A549 (cell line): ENCODE measurements around the gene S100A7. TPM values are rescaled to one million over a fixed set of nuclear protein-coding genes. Genes with fewer than 3 reads are reported as not detected.

Source experiments
- ATAC-seq, 2 experiments: fragments of 200-7000 bp in 1 of 2; fragments of >200 bp in 1 of 2; cut with Nextera tagmentation in 1 of 2; cut with Tn5 transposase in 1 of 2; 3 replicates each; pipeline versions ENCODE4 v1.8.0 to v1.9.1; 2018 to 2020; ENCODE audit warnings: mild to moderate bottlenecking in 1 of 2, moderate library complexity in 1 of 2
- CTCF ChIA-PET: fragments of 300-600 bp; sonication (Branson Sonifier 250); formaldehyde crosslinking; extraction: SDS; loops from one replicate; lab custom pipeline; 2021; ENCODE audit warnings: antibody characterized with exemption, inconsistent platforms; lab: Yijun Ruan, JAX
- POLR2A ChIA-PET: fragments of 350-600 bp; formaldehyde crosslinking; extraction: SDS; loops from one replicate; lab custom pipeline; 2021; ENCODE audit warnings: antibody characterized with exemption, inconsistent platforms; lab: Yijun Ruan, JAX
- DNase-seq, 2 experiments: peaks; one replicate each; pipeline versions ENCODE4 v3.0.0 to v3.0.0-alpha.2; 2011 to 2016; ENCODE audit warnings: low read depth in 1 of 2, low spot score in 1 of 2
- FAIRE-seq: peaks from 2 replicates; lab custom pipeline; 2011; peaks lifted over from hg19 to GRCh38; lab: Jason Lieb, UNC
- H3K27ac ChIP-seq, 2 experiments: fragments of >200 bp; sonication (Bioruptor Twin); formaldehyde crosslinking; 3 replicates each; pipeline ENCODE4 v1.5.1; 2016 to 2017
- H3K4me1 ChIP-seq: fragments of >200 bp; sonication (Bioruptor Twin); formaldehyde crosslinking; 3 replicates; pipeline ENCODE4 v1.6.1; 2016
- H3K4me2 ChIP-seq: fragments of >200 bp; sonication (Bioruptor Twin); formaldehyde crosslinking; 3 replicates; pipeline ENCODE4 v1.6.1; 2016
- H3K4me3 ChIP-seq: fragments of >200 bp; sonication (Bioruptor Twin); formaldehyde crosslinking; 3 replicates; pipeline ENCODE4 v1.5.1; 2016
- H3K9me3 ChIP-seq: fragments of >200 bp; sonication (Bioruptor Twin); formaldehyde crosslinking; 3 replicates; pipeline ENCODE4 v1.6.1; 2016
- CHD2 ChIP-seq: fragments of 150-350 bp; IDR thresholded peaks from 2 replicates; pipeline ENCODE4 v1.6.1; 2014; ENCODE audit warnings: low read length; ENCODE audit not compliant: partially characterized antibody
- EHF ChIP-seq: fragments of 250-450 bp; sonication (Bioruptor Pico); IDR thresholded peaks from 2 replicates; pipeline ENCODE4 v1.5.0; 2020; ENCODE audit warnings: mild to moderate bottlenecking
- EP300 ChIP-seq, 2 experiments: fragments of >200 bp; sonication (Bioruptor Twin); formaldehyde crosslinking; IDR thresholded peaks; 2 replicates in 1 of 2; 3 replicates in 1 of 2; pipeline ENCODE4 v1.6.1; 2016 to 2017
- ESRRA ChIP-seq: fragments of 150-350 bp; IDR thresholded peaks from 2 replicates; pipeline ENCODE4 v1.6.1; 2014; ENCODE audit warnings: mild to moderate bottlenecking, low read length, borderline replicate concordance
- FOXS1 ChIP-seq: fragments of 250-450 bp; sonication (Bioruptor Pico); IDR thresholded peaks from 2 replicates; pipeline ENCODE4 v1.5.0; 2020; ENCODE audit warnings: mild to moderate bottlenecking, moderate library complexity
- HDAC2 ChIP-seq: fragments of 200-600 bp; sonication (generic); IDR thresholded peaks from 2 replicates; pipeline ENCODE4 v1.6.1; 2016
- NR3C1 ChIP-seq: fragments of >200 bp; sonication (Bioruptor Twin); formaldehyde crosslinking; IDR thresholded peaks from 3 replicates; pipeline ENCODE4 v1.6.1; 2017
- PHF8 ChIP-seq: fragments of 200-600 bp; sonication (generic); IDR thresholded peaks from 2 replicates; pipeline ENCODE4 v1.6.1; 2016; ENCODE audit warnings: low read depth, mild to moderate bottlenecking, antibody characterized with exemption, moderate library complexity, borderline replicate concordance
- POLR2AphosphoS2 ChIP-seq: conservative IDR thresholded peaks from 2 replicates; pipeline ENCODE4 v1.6.1; 2012; ENCODE audit warnings: low read length, improper control_type of control experiment, inconsistent platforms
- RCOR1 ChIP-seq: fragments of 150-350 bp; IDR thresholded peaks from 2 replicates; pipeline ENCODE4 v1.6.1; 2014; ENCODE audit warnings: antibody characterized with exemption, low read length, low read depth
- RNF2 ChIP-seq: fragments of 200-600 bp; sonication (generic); IDR thresholded peaks from 2 replicates; pipeline ENCODE4 v1.6.1; 2016; ENCODE audit warnings: low read depth, mild to moderate bottlenecking, antibody characterized with exemption, moderate library complexity, borderline replicate concordance
- SREBF2 ChIP-seq: fragments of 450-650 bp; IDR thresholded peaks from 2 replicates; pipeline ENCODE4 v1.6.1; 2014; ENCODE audit warnings: mild to moderate bottlenecking, moderate library complexity
- ZFP36 ChIP-seq: fragments of 450-650 bp; IDR thresholded peaks from 2 replicates; pipeline ENCODE4 v1.6.1; 2014; ENCODE audit warnings: borderline replicate concordance; ENCODE audit not compliant: partially characterized antibody
- WGBS: methylation state at CpG from one replicate; pipeline ENCODE4 v1.1.6; 2017; ENCODE audit errors: missing lambda C conversion rate; 5-methylcytosine and 5-hydroxymethylcytosine counted together
- polyA plus RNA-seq, 4 experiments: library from polyadenylated mRNA; depleted of rRNA in 3 of 4; stranded (reverse); fragments of >200 nt; fragmentation: RNase III in 1 of 4; extraction: RNeasy Plus Mini Kit Qiagen cat#74134 plus additional on column Dnase treatment in 1 of 4; gene quantifications; 2 replicates in 3 of 4; 3 replicates in 1 of 4; pipeline ENCODE4 v1.2.3, GENCODE V29; 2011 to 2017
- TF ChIP-seq, protein P1 (sequence below): fragments of >200 bp; sonication (Bioruptor Twin); formaldehyde crosslinking; IDR thresholded peaks from 3 replicates; pipeline ENCODE4 v1.5.1; 2016
- TF ChIP-seq, protein P2 (sequence below): fragments of 250-450 bp; sonication (Bioruptor Pico); IDR thresholded peaks from 2 replicates; pipeline ENCODE4 v1.5.0; 2020; ENCODE audit warnings: low read depth, mild to moderate bottlenecking, moderate library complexity
- TF ChIP-seq, protein P3 (sequence below): fragments of >200 bp; sonication (Bioruptor Twin); formaldehyde crosslinking; IDR thresholded peaks from 3 replicates; pipeline ENCODE4 v1.6.1; 2016
- TF ChIP-seq, protein P4 (sequence below): fragments of 450-650 bp; IDR thresholded peaks from 2 replicates; pipeline ENCODE4 v1.6.1; 2014; ENCODE audit warnings: antibody characterized with exemption
- TF ChIP-seq, protein P5 (sequence below): IDR thresholded peaks from 2 replicates; pipeline ENCODE4 v1.6.1; 2012

Gene S100A7
- polyA plus RNA-seq, 2 of the 4 experiments (the other 2 are of a cell fraction) = not detected

DNA sequence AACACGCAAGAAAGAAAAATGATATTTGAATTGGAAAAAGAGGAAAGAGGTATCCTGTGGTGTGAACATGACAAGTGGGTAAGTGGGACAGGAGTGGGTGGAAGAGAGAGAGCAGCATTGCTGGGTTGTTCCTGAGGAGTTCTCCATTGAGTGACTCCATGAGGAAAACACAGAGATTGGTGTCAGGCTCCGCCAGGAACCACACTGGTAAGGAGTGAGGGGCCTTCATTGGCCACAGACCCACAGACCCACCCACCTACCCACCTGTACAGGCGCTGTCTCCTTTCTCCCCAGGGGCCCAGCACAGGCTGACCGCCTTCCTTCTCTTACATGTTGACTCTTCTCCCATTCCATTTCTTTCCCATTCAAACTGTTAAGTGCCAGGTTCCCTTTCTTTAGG, 23.2 kb downstream of the S100A7 start (continued):
- TF ChIP-seq, protein P1, sequence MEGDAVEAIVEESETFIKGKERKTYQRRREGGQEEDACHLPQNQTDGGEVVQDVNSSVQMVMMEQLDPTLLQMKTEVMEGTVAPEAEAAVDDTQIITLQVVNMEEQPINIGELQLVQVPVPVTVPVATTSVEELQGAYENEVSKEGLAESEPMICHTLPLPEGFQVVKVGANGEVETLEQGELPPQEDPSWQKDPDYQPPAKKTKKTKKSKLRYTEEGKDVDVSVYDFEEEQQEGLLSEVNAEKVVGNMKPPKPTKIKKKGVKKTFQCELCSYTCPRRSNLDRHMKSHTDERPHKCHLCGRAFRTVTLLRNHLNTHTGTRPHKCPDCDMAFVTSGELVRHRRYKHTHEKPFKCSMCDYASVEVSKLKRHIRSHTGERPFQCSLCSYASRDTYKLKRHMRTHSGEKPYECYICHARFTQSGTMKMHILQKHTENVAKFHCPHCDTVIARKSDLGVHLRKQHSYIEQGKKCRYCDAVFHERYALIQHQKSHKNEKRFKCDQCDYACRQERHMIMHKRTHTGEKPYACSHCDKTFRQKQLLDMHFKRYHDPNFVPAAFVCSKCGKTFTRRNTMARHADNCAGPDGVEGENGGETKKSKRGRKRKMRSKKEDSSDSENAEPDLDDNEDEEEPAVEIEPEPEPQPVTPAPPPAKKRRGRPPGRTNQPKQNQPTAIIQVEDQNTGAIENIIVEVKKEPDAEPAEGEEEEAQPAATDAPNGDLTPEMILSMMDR = no peak
- TF ChIP-seq ZFP36 (no peak), NR3C1 (no peak)

DNA sequence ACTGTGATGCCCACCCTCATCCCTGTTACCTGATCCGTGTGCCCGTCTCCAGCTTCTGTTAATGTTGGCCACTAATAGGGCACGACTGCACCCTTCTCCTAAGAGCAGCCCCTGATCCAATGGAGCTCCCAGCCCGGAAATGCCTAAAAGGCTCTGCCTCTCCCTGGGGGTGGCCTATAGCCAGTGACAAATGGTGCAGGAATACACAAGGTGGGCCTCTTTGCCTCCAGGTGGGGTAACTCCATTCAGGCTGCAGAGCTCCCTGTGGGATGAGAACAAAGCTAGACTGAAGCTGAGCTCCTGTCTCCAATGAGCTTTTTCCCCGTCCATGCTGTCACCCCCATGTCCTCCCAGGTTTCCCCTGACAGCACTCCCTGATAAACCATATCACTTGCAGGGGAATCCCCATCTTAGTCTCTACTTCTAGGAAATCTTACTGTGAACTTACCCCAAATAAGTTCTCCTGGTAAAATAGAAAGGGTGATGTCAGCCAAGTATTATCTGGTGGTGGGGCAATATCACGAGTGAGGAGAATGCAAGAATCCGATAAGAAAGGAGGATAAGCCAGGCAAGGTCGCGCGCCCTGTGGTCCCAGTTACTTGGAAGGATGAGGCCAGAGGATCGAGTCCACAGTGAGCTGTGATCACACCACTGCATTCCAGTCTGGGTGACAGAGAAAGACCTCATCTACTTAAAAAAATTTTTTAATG, 25.6 kb downstream of the S100A7 start:
- no peak for FAIRE-seq
- DNase-seq = no peak
- CTCF ChIA-PET = interaction anchor here (0.5 to 1.5 kb wide), 5 partner anchors 28 to 82 kb away, joined by 3 to 8 read pairs (median 5); no protein-coding TSS in a partner anchor
- H3K4me3 ChIP-seq = no peak overlapping the region
- no peak overlapping the region for H3K27ac ChIP-seq
- no peaks in the 10 kb centered on the region for H3K4me1 ChIP-seq
- WGBS = 24% methylated on average over 11 of the region's 11 CpGs
- no peak overlapping the region for H3K4me2 ChIP-seq
- TF ChIP-seq ZFP36 = no peak
- no peak for TF ChIP-seq RCOR1
- ATAC-seq = no peak
- POLR2A ChIA-PET = no interaction called here
- no peaks in the 10 kb centered on the region for H3K9me3 ChIP-seq

DNA sequence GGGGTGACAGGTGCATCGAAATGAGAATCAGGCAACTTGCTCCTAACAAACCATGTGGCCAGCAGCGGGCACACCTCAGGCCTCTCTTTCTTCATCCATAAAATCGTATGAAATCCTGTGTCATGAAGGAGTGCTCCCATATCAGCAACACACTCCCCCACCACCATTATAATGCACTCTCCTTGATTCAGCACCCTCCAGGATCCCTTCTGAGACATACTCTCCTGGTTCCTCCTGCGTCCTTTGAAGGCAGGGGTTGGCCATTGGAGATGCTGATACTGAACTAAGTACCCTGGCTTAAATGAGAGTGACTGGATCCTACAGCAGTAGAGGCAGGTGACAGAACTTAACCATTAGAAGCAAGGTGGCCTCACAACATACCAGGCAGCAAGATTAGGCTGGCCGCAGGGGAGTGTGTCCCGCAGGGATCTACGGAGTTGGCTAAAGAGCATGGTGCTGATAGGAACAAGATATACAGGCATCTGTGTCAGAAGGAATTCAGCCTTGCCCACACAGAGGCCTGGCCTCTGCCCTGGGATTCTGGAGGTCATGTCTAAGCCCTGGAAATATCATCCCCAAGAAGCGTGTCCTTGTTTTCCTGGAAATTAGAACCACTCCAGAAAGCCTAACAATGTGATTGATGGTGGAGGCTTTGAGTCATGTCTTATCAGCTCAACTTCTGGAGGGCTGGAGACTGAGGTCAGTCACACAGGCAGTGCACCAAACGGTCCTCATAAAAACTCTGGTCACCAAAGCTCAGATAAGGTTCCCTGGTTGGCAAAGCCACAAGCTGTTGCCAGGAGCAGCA, 27.4 kb downstream of the S100A7 start:
- no peak overlapping the region for H3K4me2 ChIP-seq
- no peak overlapping the region for H3K4me3 ChIP-seq
- no peaks in the 10 kb centered on the region for H3K4me1 ChIP-seq
- TF ChIP-seq, protein P2, sequence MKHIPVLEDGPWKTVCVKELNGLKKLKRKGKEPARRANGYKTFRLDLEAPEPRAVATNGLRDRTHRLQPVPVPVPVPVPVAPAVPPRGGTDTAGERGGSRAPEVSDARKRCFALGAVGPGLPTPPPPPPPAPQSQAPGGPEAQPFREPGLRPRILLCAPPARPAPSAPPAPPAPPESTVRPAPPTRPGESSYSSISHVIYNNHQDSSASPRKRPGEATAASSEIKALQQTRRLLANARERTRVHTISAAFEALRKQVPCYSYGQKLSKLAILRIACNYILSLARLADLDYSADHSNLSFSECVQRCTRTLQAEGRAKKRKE = no peak
- TF ChIP-seq PHF8 (no peak), ESRRA (no peak), CHD2 (no peak), EHF (CRISPR knock-in tag) (no peak), POLR2AphosphoS2 (no peak), SREBF2 (no peak), FOXS1 (CRISPR knock-in tag) (no peak)
- TF ChIP-seq, protein P3, sequence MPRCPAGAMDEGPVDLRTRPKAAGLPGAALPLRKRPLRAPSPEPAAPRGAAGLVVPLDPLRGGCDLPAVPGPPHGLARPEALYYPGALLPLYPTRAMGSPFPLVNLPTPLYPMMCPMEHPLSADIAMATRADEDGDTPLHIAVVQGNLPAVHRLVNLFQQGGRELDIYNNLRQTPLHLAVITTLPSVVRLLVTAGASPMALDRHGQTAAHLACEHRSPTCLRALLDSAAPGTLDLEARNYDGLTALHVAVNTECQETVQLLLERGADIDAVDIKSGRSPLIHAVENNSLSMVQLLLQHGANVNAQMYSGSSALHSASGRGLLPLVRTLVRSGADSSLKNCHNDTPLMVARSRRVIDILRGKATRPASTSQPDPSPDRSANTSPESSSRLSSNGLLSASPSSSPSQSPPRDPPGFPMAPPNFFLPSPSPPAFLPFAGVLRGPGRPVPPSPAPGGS = no peak
- TF ChIP-seq, all 56 proteins: peak for 0
- no peak overlapping the region for H3K27ac ChIP-seq
- ATAC-seq (no peak), FAIRE-seq (no peak), DNase-seq (no peak)
- ChIA-PET POLR2A (no interaction called here), CTCF (no interaction called here)
- 32% methylated on average over 8 of the region's 9 CpGs for WGBS
- H3K9me3 ChIP-seq = no peaks in the 10 kb centered on the region

DNA sequence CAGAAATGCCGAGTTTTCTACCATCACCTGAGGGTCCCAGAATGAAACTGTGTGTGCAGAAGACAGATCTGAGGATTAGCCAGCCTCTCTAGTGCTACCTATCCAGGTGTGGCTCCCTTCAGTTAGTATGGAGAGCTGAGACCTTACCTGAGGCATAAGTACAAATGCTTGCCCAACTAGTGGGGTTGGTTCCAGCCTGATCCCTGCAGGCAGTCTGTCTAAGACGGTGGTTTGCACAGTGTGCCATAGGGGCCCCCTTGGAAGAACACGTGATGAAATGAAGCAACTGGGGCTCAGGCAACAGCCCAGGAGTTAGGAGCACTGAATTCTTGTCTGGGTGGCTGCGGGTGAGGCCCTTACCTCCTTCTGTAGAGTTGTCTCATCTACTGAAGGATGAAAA, 28.5 kb downstream of the S100A7 start:
- no peaks in the 10 kb centered on the region for H3K9me3 ChIP-seq
- H3K4me1 ChIP-seq = no peaks in the 10 kb centered on the region
- no peak overlapping the region for H3K4me3 ChIP-seq
- no peak overlapping the region for H3K4me2 ChIP-seq
- FAIRE-seq = no peak
- ChIA-PET CTCF (no interaction called here), POLR2A (no interaction called here)
- no peak overlapping the region for H3K27ac ChIP-seq
- TF ChIP-seq, protein P4, sequence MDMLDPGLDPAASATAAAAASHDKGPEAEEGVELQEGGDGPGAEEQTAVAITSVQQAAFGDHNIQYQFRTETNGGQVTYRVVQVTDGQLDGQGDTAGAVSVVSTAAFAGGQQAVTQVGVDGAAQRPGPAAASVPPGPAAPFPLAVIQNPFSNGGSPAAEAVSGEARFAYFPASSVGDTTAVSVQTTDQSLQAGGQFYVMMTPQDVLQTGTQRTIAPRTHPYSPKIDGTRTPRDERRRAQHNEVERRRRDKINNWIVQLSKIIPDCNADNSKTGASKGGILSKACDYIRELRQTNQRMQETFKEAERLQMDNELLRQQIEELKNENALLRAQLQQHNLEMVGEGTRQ = no peak
- TF ChIP-seq, protein P5, sequence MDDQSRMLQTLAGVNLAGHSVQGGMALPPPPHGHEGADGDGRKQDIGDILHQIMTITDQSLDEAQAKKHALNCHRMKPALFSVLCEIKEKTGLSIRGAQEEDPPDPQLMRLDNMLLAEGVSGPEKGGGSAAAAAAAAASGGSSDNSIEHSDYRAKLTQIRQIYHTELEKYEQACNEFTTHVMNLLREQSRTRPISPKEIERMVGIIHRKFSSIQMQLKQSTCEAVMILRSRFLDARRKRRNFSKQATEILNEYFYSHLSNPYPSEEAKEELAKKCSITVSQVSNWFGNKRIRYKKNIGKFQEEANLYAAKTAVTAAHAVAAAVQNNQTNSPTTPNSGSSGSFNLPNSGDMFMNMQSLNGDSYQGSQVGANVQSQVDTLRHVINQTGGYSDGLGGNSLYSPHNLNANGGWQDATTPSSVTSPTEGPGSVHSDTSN = no peak
- no peak for TF ChIP-seq HDAC2
- no peak for TF ChIP-seq EHF (CRISPR knock-in tag)
- no peak for TF ChIP-seq RNF2
- no peak for TF ChIP-seq EP300 (IDR thresholded peaks at IDR 0.05)
- TF ChIP-seq, all 56 proteins: peak for 0
- DNase-seq (no peak), ATAC-seq (no peak)
- WGBS = 2% methylated on average over 4 of the region's 4 CpGs
